Right cardiac atrium (tissue), 5 donors: ENCODE data around the gene UMAD1. TPM values are rescaled to one million over a fixed set of nuclear protein-coding genes. Genes with fewer than 3 reads are reported as not detected.

ENCODE experiments used
- ATAC-seq, 2 donors: fragments of 200-7000 bp; cut with Tn5 transposase; one replicate each; pipeline versions ENCODE4 v1.8.0 to v1.9.1; 2020; ENCODE audit warnings: moderate library complexity in 2 of 2, mild to moderate bottlenecking in 1 of 2
- DNase-seq, 3 donors: peaks; one replicate each; pipeline ENCODE4 v3.0.0-alpha.2; 2020
- H3K27ac ChIP-seq: one replicate; pipeline ENCODE4 v1.5.1; 2013; ENCODE audit warnings: mild to moderate bottlenecking, low read length, control low read depth, moderate library complexity
- H3K27me3 ChIP-seq: one replicate; pipeline ENCODE4 v1.6.1; 2013; ENCODE audit not compliant: control insufficient read depth, insufficient read depth
- H3K4me1 ChIP-seq: one replicate; pipeline ENCODE4 v1.6.1; 2013; ENCODE audit warnings: low read length; ENCODE audit not compliant: control insufficient read depth, insufficient read depth
- H3K4me3 ChIP-seq: one replicate; pipeline ENCODE4 v1.5.1; 2013; ENCODE audit warnings: low read length, control low read depth
- H3K9me3 ChIP-seq: one replicate; pipeline ENCODE4 v1.6.1; 2013; ENCODE audit warnings: low read length; ENCODE audit not compliant: control insufficient read depth
- WGBS: extraction: QIAGEN DNeasy Blood & Tissue Kit; methylation state at CpG from one replicate; pipeline ENCODE4 v1.1.7; 2013; 5-methylcytosine and 5-hydroxymethylcytosine counted together
- intact Hi-C, 4 donors: fragments of 100-400 bp; cut with DNase I; formaldehyde crosslinking; loops; one replicate each; pipeline versions ENCODE4 v1.11.0 to v1.14.0; 2022 to 2023
- polyA plus RNA-seq: library from polyadenylated mRNA; stranded (reverse); fragments of 200-250 nt; gene quantifications from one replicate; pipeline ENCODE4 v1.2.3, GENCODE V29; 2013
- total RNA-seq, 4 donors: library from RNA; stranded (reverse); fragmentation: NEBNext Ultra II Directional; extraction: Animal tissue kit (Norgen Biotek cat#: 25700); gene quantifications; one replicate each; pipeline ENCODE4 v1.2.1, GENCODE V29; 2021
- donor health status: healthy with polysubstance abuse.
- donor health status: DM: no; HTN: yes; CAD: no.
- donor health status: DM: no; HTN: no; CAD: no.
- donor health status: DM: no; HTN: yes; CAD: no; lungs with severe emphysema.
- donor health status: DM: yes; HTN: yes; CAD: no.

The UMAD1 gene
- total and polyA plus RNA-seq, 5 donors = 8.0 to 14.6 (median 12.8) TPM

- Histone ChIP-seq H3K27me3 (no peaks in the 10 kb centered on the region), H3K4me3 (no peak overlapping the region), H3K9me3 (no peaks in the 10 kb centered on the region), H3K4me1 (no peaks in the 10 kb centered on the region), H3K27ac (no peak overlapping the region)
- 98% methylated on average over 5 of the region's 5 CpGs for WGBS
- ATAC-seq = no peak
- intact Hi-C loops = no loop called here
- no peak for DNase-seq
Observed at GRCh38 chr7:7889791-7890568, 249.4 kb downstream of the UMAD1 start.

DNA sequence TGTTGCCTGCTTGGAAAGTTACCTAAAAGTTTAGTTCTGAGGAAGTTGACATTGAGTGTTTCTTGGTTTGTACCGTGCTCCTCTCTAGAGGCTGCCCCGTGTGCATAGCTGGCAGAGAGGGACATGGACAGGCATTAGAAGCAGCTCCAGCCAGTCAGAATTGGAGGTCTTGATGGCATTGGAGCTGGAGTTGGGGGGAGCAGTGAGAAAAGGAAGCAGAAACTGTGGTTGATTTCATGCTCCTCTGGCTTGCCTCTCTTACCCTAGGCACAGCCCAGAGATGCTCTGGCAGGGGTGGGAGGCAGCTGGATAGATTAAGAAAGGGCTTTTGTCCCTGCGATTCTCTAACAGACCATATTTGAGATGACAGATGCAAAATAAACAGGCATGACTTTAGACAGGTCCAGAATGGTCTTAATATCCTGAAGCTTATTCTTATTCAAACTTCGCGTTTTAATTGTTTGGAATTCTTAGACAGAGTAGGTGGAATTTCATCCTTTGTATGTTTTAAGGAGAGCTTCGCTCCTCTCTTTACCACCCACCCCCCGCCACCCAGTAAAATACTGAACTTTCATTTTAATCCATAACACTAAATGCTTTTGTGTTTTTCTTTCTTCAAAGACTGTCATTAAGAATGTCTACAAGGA lies 254.6 kb downstream of the UMAD1 start:
- H3K9me3 ChIP-seq = no peaks in the 10 kb centered on the region
- H3K4me1 ChIP-seq = no peaks in the 10 kb centered on the region
- no peak overlapping the region for H3K27ac ChIP-seq
- no peak overlapping the region for H3K4me3 ChIP-seq
- intact Hi-C loops = no loop called here
- DNase-seq (no peak), ATAC-seq (no peak)
- WGBS = 85% methylated on average over 7 of the region's 7 CpGs
- no peaks in the 10 kb centered on the region for H3K27me3 ChIP-seq

DNA sequence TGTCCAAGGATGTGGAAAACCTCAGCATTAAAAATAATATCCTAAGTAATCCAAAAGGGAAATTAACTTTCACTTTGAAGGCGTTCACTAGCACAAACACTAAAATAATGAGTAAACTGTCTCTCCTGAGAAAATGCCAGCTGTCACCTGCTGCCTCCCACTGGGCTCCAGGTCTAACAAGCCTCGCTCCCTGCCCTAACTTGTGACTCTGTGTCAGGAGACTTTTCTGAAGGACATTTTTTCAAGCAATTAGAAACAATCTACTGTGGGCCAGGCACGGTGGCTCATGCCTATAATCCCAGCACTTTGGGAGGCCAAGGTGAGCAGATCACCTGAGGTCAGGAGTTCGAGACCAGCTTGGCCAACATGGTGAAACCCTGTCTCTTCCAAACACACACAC lies 255.2 kb downstream of the UMAD1 start:
- 93% methylated on average over 4 of the region's 4 CpGs for WGBS
- H3K4me3 ChIP-seq = no peak overlapping the region
- H3K4me1 ChIP-seq = no peaks in the 10 kb centered on the region
- no peak overlapping the region for H3K27ac ChIP-seq
- DNase-seq (no peak), ATAC-seq (no peak)
- intact Hi-C loops = no loop called here
- H3K9me3 ChIP-seq = no peaks in the 10 kb centered on the region
- no peaks in the 10 kb centered on the region for H3K27me3 ChIP-seq

DNA sequence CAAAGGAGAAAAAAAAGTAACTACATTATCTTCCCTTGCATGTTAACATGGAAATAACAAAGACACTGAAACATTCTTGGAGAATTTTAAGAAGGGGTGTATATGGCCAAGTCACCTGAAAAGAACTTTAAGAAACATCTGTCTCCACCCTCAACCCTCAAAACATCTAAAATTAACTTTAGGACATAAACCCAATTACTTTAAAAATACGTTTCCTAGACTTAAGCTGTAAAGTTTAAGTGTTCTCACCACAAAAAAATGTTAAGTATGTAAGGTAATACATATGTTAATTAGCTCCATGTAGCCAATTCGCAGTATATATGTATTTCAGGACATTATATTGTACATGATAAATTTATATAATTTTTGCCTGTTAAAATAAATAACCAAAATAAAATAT lies 257.0 kb downstream of the UMAD1 start:
- WGBS = 73% methylated on average over 2 of the region's 2 CpGs
- ATAC-seq (no peak), DNase-seq (no peak)
- Histone ChIP-seq H3K27me3 (no peaks in the 10 kb centered on the region), H3K27ac (no peak overlapping the region), H3K9me3 (no peaks in the 10 kb centered on the region), H3K4me1 (no peaks in the 10 kb centered on the region), H3K4me3 (no peak overlapping the region)
- intact Hi-C loops = no loop called here

GRCh38 chr7:7897949-7898515 lies 257.5 kb downstream of the UMAD1 start:
- 62% methylated on average over 4 of the region's 4 CpGs for WGBS
- no peaks in the 10 kb centered on the region for H3K4me1 ChIP-seq
- no peaks in the 10 kb centered on the region for H3K9me3 ChIP-seq
- DNase-seq (no peak), ATAC-seq (no peak)
- H3K27me3 ChIP-seq = no peaks in the 10 kb centered on the region
- H3K4me3 ChIP-seq = no peak overlapping the region
- no peak overlapping the region for H3K27ac ChIP-seq
- intact Hi-C loops = no loop called here

GRCh38 chr7:7902845-7903244 lies 262.3 kb downstream of the UMAD1 start:
- Histone ChIP-seq H3K4me3 (no peak overlapping the region), H3K4me1 (no peaks in the 10 kb centered on the region), H3K27me3 (no peaks in the 10 kb centered on the region), H3K9me3 (no peaks in the 10 kb centered on the region), H3K27ac (no peak overlapping the region)
- WGBS = 72% methylated on average over 2 of the region's 2 CpGs
- ATAC-seq (peak in 1 of 2 donors; percentile 57), DNase-seq (no peak)
- intact Hi-C loops = no loop called here

DNA sequence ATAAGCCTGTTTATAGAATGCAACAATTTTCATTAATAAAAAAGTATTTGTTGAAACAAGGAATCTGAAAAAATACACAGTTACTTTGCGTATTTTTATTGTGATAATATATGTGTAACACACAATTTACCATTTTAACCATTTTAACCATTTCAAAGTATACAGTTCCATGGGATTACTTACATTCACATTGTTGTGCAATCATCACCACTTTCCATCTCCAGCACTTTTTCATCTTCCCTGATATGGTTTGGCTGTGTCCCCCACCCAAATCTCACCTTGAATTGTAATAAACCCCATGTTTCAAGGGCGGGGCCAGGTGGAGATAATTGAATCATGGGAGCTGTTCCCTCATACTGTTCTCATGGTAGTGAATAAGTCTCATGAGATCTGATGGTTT lies 266.8 kb downstream of the UMAD1 start:
- Histone ChIP-seq H3K4me3 (no peak overlapping the region), H3K27ac (no peak overlapping the region), H3K27me3 (no peaks in the 10 kb centered on the region), H3K9me3 (no peaks in the 10 kb centered on the region), H3K4me1 (no peaks in the 10 kb centered on the region)
- DNase-seq = no peak
- no peak for ATAC-seq
- intact Hi-C loops = no loop called here
- WGBS = 95% methylated on average over 2 of the region's 2 CpGs

GRCh38 chr7:7908622-7909145 lies 268.1 kb downstream of the UMAD1 start:
- Histone ChIP-seq H3K4me1 (no peaks in the 10 kb centered on the region), H3K4me3 (no peak overlapping the region), H3K27ac (no peak overlapping the region), H3K9me3 (no peaks in the 10 kb centered on the region), H3K27me3 (no peaks in the 10 kb centered on the region)
- ATAC-seq (no peak), DNase-seq (no peak)
- intact Hi-C loops = no loop called here
- WGBS = 79% methylated on average over 3 of the region's 3 CpGs

DNA sequence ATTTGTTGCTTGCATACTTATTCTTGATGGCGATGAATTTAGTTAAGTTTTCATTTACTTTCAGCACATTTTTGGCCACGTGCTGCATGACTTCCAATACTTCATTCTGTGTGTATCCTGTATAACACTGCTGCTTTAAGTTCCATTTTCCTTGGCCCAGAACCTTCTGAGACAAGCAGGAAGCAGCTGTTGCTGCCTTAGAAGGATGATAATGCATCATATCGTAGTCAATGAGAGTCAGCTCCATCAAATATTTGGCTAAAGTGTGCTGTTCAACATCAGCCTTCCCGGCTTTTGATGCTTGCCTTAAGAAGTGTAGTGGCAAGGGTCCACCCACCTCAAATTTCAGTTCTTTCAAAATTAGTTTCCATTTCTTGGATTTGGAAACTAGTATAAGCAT lies 268.8 kb downstream of the UMAD1 start:
- intact Hi-C loops = no loop called here
- ATAC-seq = no peak
- 38% methylated on average over 4 of the region's 4 CpGs for WGBS

GRCh38 chr7:7911369-7912123 lies 271.0 kb downstream of the UMAD1 start:
- no peak overlapping the region for H3K27ac ChIP-seq
- H3K9me3 ChIP-seq = no peaks in the 10 kb centered on the region
- no peak overlapping the region for H3K4me3 ChIP-seq
- H3K27me3 ChIP-seq = no peaks in the 10 kb centered on the region
- H3K4me1 ChIP-seq = no peaks in the 10 kb centered on the region
- 74% methylated on average over 4 of the region's 4 CpGs for WGBS
- ATAC-seq (no peak), DNase-seq (no peak)
- intact Hi-C loops = no loop called here

More for the DNA sequence above, 268.8 kb downstream of the UMAD1 start:
- Histone ChIP-seq H3K27me3 (no peaks in the 10 kb centered on the region), H3K4me3 (no peak overlapping the region), H3K9me3 (no peaks in the 10 kb centered on the region), H3K27ac (no peak overlapping the region), H3K4me1 (no peaks in the 10 kb centered on the region)
- no peak for DNase-seq

DNA sequence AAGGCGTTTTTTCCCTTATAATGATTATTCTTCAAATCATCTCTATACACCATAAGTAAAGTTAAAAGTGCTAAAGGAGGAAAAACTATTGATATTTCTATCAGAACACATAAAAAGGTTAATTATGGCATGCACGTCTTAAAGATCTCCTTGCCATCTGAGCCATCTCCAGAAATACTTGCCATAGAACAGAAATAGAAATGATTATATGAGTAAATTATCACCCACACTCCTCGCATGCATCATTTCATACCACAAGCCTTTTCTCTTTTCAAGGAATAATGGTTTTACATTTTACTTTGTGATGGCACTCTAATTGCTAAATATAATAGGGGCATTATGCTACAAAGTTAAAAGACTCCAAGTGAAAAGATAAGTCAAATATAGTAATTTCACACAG lies 272.4 kb downstream of the UMAD1 start:
- WGBS = 84% methylated on average over 3 of the region's 3 CpGs
- no peak for ATAC-seq
- Histone ChIP-seq H3K4me3 (no peak overlapping the region), H3K27me3 (no peaks in the 10 kb centered on the region), H3K27ac (no peak overlapping the region), H3K9me3 (no peaks in the 10 kb centered on the region), H3K4me1 (no peaks in the 10 kb centered on the region)
- DNase-seq = no peak
- intact Hi-C loops = no loop called here
